ENCODE results near the gene ELAVL3.

DNA sequence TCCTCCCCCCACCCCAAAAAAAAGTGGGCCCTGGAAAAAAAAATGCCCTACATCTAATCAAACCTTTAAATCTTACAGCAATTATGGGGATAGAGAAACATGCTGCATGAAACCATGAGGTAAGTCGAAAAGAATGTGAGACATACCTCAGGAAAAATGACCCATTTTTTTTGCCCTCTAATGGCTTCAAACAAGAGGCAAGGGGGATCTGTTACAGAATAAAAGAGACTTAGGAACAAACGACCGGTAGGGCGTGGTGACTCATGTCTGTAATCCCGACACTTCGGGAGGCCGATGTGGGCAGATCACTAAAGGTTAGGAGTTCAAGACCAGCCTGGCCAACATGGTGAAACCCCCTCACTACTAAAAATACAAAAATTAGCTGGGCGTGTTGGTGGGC lies 70.2 kb downstream of the ELAVL3 start:
- TF ChIP-seq CTCF (conservative IDR thresholded peaks at IDR 0.05; ENCODE audit: low read length) (no peak), EZH2phosphoT487 (IDR thresholded peaks at IDR 0.05; ENCODE audit: borderline replicate concordance) (no peak)

All from Loucy (cell line).